SK-N-SH (cell line): Measurements from ENCODE around the gene BMP6. TPM values are rescaled to one million over a fixed set of nuclear protein-coding genes. Genes with fewer than 3 reads are reported as not detected.

Experiments used
- CTCF ChIA-PET: fragments of 300-600, 350-600 bp; formaldehyde crosslinking; extraction: SDS; loops from one replicate; lab custom pipeline; 2021; lab: Yijun Ruan, JAX
- POLR2A ChIA-PET: fragments of 350-600 bp; sonication (Branson Sonifier 250); formaldehyde crosslinking; extraction: SDS; loops from one replicate; lab custom pipeline; 2020; ENCODE audit warnings: antibody characterized with exemption, inconsistent platforms; lab: Yijun Ruan, JAX
- DNase-seq: peaks from one replicate; pipeline ENCODE4 v3.0.0; 2012
- H2AFZ ChIP-seq: fragments of 200-600 bp; sonication (generic); 2 replicates; pipeline ENCODE4 v1.8.1; 2016; ENCODE audit warnings: antibody characterized with exemption, mild to moderate bottlenecking, low read depth
- H3F3A ChIP-seq: fragments of 200-600 bp; sonication (generic); replicated peaks from 2 replicates; pipeline ENCODE3; 2016; ENCODE audit warnings: antibody characterized with exemption, mild to moderate bottlenecking; ENCODE audit not compliant: insufficient read depth
- H3K27ac ChIP-seq, 2 experiments: fragments of 200-500 bp in 1 of 2; fragments of 200-600 bp in 1 of 2; sonication (Bioruptor generic) in 1 of 2; sonication (generic), shearing (Covaris generic) in 1 of 2; 2 replicates each; pipeline versions ENCODE4 v1.5.1 to v1.6.1; 2014 to 2016; ENCODE audit warnings: low read depth in 2 of 2, inconsistent platforms in 1 of 2, low read length in 1 of 2, mild to moderate bottlenecking in 1 of 2, mixed read lengths in 1 of 2
- H3K27me3 ChIP-seq: fragments of 200-600 bp; sonication (generic), shearing (Covaris generic); 2 replicates; pipeline ENCODE4 v1.6.1; 2016; ENCODE audit warnings: mixed run types; ENCODE audit not compliant: insufficient read depth
- H3K36me3 ChIP-seq, 2 experiments: fragments of 200-500 bp in 1 of 2; fragments of 200-600 bp in 1 of 2; sonication (Bioruptor generic) in 1 of 2; sonication (generic) in 1 of 2; replicated peaks in 1 of 2; 2 replicates each; pipeline versions ENCODE3 to v1.5.1; 2014 to 2016; ENCODE audit warnings: low read length in 1 of 2, mild to moderate bottlenecking in 1 of 2; ENCODE audit not compliant: insufficient read depth in 2 of 2, control insufficient read depth in 1 of 2
- H3K4me1 ChIP-seq, 2 experiments: fragments of 200-500 bp in 1 of 2; fragments of 200-600 bp in 1 of 2; sonication (Bioruptor generic) in 1 of 2; sonication (generic), shearing (Covaris generic) in 1 of 2; 2 replicates each; pipeline versions ENCODE4 v1.5.1 to v1.6.1; 2014 to 2016; ENCODE audit warnings: low read depth in 1 of 2, low read length in 1 of 2, mixed run types in 1 of 2; ENCODE audit not compliant: insufficient read depth in 2 of 2, control insufficient read depth in 1 of 2
- H3K4me2 ChIP-seq: fragments of 200-600 bp; sonication (generic), shearing (Covaris generic); 2 replicates; pipeline ENCODE4 v1.6.1; 2017; ENCODE audit warnings: mixed run types
- H3K4me3 ChIP-seq, 2 experiments: fragments of 200-500 bp in 1 of 2; fragments of 200-600 bp in 1 of 2; sonication (Bioruptor generic) in 1 of 2; sonication (generic), shearing (Covaris generic) in 1 of 2; 2 replicates each; pipeline versions ENCODE4 v1.5.1 to v1.8.1; 2014 to 2016; ENCODE audit warnings: low read depth in 2 of 2, inconsistent platforms in 1 of 2, low read length in 1 of 2, mild to moderate bottlenecking in 1 of 2, mixed read lengths in 1 of 2, moderate library complexity in 1 of 2
- H3K79me2 ChIP-seq: fragments of 200-600 bp; sonication (generic); 2 replicates; pipeline ENCODE4 v1.8.1; 2017; ENCODE audit warnings: mild to moderate bottlenecking; ENCODE audit not compliant: insufficient read depth
- H3K9ac ChIP-seq: fragments of 200-600 bp; sonication (generic); 2 replicates; pipeline ENCODE4 v1.6.1; 2017; ENCODE audit warnings: mixed run types
- H3K9me2 ChIP-seq: fragments of 200-600 bp; sonication (generic); 2 replicates; pipeline ENCODE4 v1.6.1; 2017; ENCODE audit warnings: mixed run types
- H3K9me3 ChIP-seq: fragments of 200-600 bp; sonication (generic); 2 replicates; pipeline ENCODE4 v1.6.1; 2017; ENCODE audit warnings: mixed run types, mild to moderate bottlenecking, moderate library complexity
- H4K20me1 ChIP-seq: fragments of 200-600 bp; sonication (generic); 2 replicates; pipeline ENCODE4 v1.6.1; 2017; ENCODE audit warnings: mild to moderate bottlenecking, mixed run types; ENCODE audit not compliant: insufficient read depth
- FOSL2 ChIP-seq: IDR thresholded peaks from 2 replicates; pipeline ENCODE4 v1.4.0; 2012; ENCODE audit warnings: low read depth, mild to moderate bottlenecking, moderate library complexity, borderline replicate concordance
- GABPA ChIP-seq: IDR thresholded peaks from 2 replicates; pipeline ENCODE4 v1.4.0; 2012; ENCODE audit warnings: low read depth, mild to moderate bottlenecking
- MAX ChIP-seq: IDR thresholded peaks from 2 replicates; pipeline ENCODE4 v1.4.0; 2012; ENCODE audit warnings: low read depth
- RAD21 ChIP-seq: IDR thresholded peaks from 2 replicates; pipeline ENCODE4 v1.6.1; 2012; ENCODE audit warnings: mild to moderate bottlenecking, low read length
- RCOR1 ChIP-seq: fragments of 150-350 bp; IDR thresholded peaks from 2 replicates; pipeline ENCODE4 v1.6.1; 2017; ENCODE audit warnings: antibody characterized with exemption, low read length
- SIN3A ChIP-seq: IDR thresholded peaks from 2 replicates; pipeline ENCODE4 v1.6.1; 2012; ENCODE audit warnings: low read depth, mild to moderate bottlenecking, low read length, moderate library complexity, borderline replicate concordance
- SMC3 ChIP-seq: IDR thresholded peaks from 2 replicates; pipeline ENCODE4 v1.6.1; 2012; ENCODE audit warnings: low read depth, low read length, improper control_type of control experiment
- USF1 ChIP-seq: IDR thresholded peaks from 2 replicates; pipeline ENCODE4 v1.4.0; 2012; ENCODE audit warnings: low read depth, borderline replicate concordance
- USF2 ChIP-seq: fragments of 150-350 bp; IDR thresholded peaks from 2 replicates; pipeline ENCODE4 v1.6.1; 2017; ENCODE audit warnings: antibody characterized with exemption, low read length, low read depth, borderline replicate concordance
- WGBS: methylation state at CpG from one replicate; pipeline ENCODE4 v1.1.6; 2017; ENCODE audit warnings: low lambda C conversion rate; 5-methylcytosine and 5-hydroxymethylcytosine counted together
- polyA plus RNA-seq, 3 experiments: library from polyadenylated mRNA; depleted of rRNA; stranded (reverse); fragments of >200 nt; gene quantifications; 2 replicates each; pipeline ENCODE4 v1.2.3, GENCODE V29; 2012
- TF ChIP-seq, protein P1 (sequence below): IDR thresholded peaks from 2 replicates; pipeline ENCODE4 v1.6.1; 2012; ENCODE audit warnings: mild to moderate bottlenecking, low read depth, low read length, moderate library complexity
- TF ChIP-seq, protein P2 (sequence below): fragments of 200-600 bp; sonication (generic); IDR thresholded peaks from 2 replicates; pipeline ENCODE4 v1.6.1; 2017; ENCODE audit warnings: antibody characterized with exemption, mild to moderate bottlenecking, moderate library complexity

The BMP6 gene
- polyA plus RNA-seq, 1 of the 3 experiments (the other 2 are of a cell fraction) = not detected

GRCh38 chr6:7784248-7784647 is 58.3 kb downstream of the BMP6 start:
- WGBS = 16% methylated on average over 6 of the region's 6 CpGs
- no peaks in the 10 kb centered on the region for H3K9me2 ChIP-seq
- ChIA-PET POLR2A (no interaction called here), CTCF (no interaction called here)
- H3K4me2 ChIP-seq = no peak overlapping the region
- no peaks in the 10 kb centered on the region for H3K9me3 ChIP-seq
- no peaks in the 10 kb centered on the region for H3F3A ChIP-seq
- no peak overlapping the region for H3K4me3 ChIP-seq
- no peaks in the 10 kb centered on the region for H3K79me2 ChIP-seq
- no peak overlapping the region for H3K9ac ChIP-seq
- no peaks in the 10 kb centered on the region for H4K20me1 ChIP-seq
- no peak overlapping the region for H3K27ac ChIP-seq
- DNase-seq = no peak
- peaks cover 29% of the 10 kb centered on the region; the same call in 1 of the 2 replicates for H3K27me3 ChIP-seq
- no peak overlapping the region for H2AFZ ChIP-seq
- H3K4me1 ChIP-seq = peaks cover 0 to 5% of the 10 kb centered on the region in 2 experiments; a peak in 1 of 4 replicates
- no peak for TF ChIP-seq USF2
- TF ChIP-seq, protein P1, sequence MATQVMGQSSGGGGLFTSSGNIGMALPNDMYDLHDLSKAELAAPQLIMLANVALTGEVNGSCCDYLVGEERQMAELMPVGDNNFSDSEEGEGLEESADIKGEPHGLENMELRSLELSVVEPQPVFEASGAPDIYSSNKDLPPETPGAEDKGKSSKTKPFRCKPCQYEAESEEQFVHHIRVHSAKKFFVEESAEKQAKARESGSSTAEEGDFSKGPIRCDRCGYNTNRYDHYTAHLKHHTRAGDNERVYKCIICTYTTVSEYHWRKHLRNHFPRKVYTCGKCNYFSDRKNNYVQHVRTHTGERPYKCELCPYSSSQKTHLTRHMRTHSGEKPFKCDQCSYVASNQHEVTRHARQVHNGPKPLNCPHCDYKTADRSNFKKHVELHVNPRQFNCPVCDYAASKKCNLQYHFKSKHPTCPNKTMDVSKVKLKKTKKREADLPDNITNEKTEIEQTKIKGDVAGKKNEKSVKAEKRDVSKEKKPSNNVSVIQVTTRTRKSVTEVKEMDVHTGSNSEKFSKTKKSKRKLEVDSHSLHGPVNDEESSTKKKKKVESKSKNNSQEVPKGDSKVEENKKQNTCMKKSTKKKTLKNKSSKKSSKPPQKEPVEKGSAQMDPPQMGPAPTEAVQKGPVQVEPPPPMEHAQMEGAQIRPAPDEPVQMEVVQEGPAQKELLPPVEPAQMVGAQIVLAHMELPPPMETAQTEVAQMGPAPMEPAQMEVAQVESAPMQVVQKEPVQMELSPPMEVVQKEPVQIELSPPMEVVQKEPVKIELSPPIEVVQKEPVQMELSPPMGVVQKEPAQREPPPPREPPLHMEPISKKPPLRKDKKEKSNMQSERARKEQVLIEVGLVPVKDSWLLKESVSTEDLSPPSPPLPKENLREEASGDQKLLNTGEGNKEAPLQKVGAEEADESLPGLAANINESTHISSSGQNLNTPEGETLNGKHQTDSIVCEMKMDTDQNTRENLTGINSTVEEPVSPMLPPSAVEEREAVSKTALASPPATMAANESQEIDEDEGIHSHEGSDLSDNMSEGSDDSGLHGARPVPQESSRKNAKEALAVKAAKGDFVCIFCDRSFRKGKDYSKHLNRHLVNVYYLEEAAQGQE = no peak
- H3K36me3 ChIP-seq = no peaks in the 10 kb centered on the region

DNA sequence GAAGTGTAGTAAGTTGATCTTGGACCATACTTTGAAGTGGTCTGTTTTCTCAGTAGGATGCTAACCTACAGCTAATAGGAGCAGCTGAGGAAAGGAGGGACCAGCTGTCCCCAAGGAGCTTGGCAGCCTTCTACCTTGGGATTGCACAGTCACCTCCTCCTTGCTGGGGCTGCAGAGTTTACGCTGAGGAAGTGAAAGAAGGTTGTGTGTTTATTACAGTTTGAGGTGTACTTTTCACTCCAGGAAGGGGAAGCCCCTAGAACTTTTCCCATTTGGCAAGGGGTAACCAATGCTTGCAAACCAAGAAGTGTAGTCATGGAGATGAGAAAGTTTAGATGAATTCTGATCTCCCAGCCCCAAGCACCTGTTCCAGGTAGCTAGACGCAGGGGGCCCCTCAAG is 58.8 kb downstream of the BMP6 start:
- Histone ChIP-seq H3K27me3 (peaks cover 28% of the 10 kb centered on the region; the same call in 1 of the 2 replicates), H3K9ac (no peak overlapping the region), H3K79me2 (no peaks in the 10 kb centered on the region), H3K4me3 (no peak overlapping the region), H3K36me3 (no peaks in the 10 kb centered on the region), H3K27ac (no peak overlapping the region), H3K9me3 (no peaks in the 10 kb centered on the region), H3F3A (no peaks in the 10 kb centered on the region), H4K20me1 (no peaks in the 10 kb centered on the region), H3K4me2 (no peak overlapping the region), H2AFZ (no peak overlapping the region), H3K9me2 (no peaks in the 10 kb centered on the region), H3K4me1 (peaks cover 0 to 5% of the 10 kb centered on the region in 2 experiments; a peak in 1 of 4 replicates)
- POLR2A ChIA-PET = no interaction called here
- 4% methylated on average over 2 of the region's 2 CpGs for WGBS
- CTCF ChIA-PET = no interaction called here
- DNase-seq = no peak
- no peak for TF ChIP-seq SIN3A
- TF ChIP-seq, protein P1 = no peak
- TF ChIP-seq, protein P2, sequence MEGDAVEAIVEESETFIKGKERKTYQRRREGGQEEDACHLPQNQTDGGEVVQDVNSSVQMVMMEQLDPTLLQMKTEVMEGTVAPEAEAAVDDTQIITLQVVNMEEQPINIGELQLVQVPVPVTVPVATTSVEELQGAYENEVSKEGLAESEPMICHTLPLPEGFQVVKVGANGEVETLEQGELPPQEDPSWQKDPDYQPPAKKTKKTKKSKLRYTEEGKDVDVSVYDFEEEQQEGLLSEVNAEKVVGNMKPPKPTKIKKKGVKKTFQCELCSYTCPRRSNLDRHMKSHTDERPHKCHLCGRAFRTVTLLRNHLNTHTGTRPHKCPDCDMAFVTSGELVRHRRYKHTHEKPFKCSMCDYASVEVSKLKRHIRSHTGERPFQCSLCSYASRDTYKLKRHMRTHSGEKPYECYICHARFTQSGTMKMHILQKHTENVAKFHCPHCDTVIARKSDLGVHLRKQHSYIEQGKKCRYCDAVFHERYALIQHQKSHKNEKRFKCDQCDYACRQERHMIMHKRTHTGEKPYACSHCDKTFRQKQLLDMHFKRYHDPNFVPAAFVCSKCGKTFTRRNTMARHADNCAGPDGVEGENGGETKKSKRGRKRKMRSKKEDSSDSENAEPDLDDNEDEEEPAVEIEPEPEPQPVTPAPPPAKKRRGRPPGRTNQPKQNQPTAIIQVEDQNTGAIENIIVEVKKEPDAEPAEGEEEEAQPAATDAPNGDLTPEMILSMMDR = no peak
- TF ChIP-seq FOSL2 = no peak
- TF ChIP-seq SMC3 = no peak
- TF ChIP-seq GABPA = no peak
- TF ChIP-seq RCOR1 = no peak
- TF ChIP-seq MAX = no peak
- TF ChIP-seq RAD21 = no peak
- no peak for TF ChIP-seq USF2
- no peak for TF ChIP-seq USF1
